SH-SY5Y (cell line): ENCODE measurements around the gene GRPEL2.

ENCODE experiments used
- GATA2 ChIP-seq: IDR thresholded peaks from 2 replicates; pipeline ENCODE4 v1.6.1; 2011; ENCODE audit warnings: mild to moderate bottlenecking, low read depth, low read length
- GATA3 ChIP-seq: IDR thresholded peaks from 2 replicates; pipeline ENCODE4 v1.6.1; 2011; ENCODE audit warnings: low read depth, mild to moderate bottlenecking, low read length, moderate library complexity

DNA sequence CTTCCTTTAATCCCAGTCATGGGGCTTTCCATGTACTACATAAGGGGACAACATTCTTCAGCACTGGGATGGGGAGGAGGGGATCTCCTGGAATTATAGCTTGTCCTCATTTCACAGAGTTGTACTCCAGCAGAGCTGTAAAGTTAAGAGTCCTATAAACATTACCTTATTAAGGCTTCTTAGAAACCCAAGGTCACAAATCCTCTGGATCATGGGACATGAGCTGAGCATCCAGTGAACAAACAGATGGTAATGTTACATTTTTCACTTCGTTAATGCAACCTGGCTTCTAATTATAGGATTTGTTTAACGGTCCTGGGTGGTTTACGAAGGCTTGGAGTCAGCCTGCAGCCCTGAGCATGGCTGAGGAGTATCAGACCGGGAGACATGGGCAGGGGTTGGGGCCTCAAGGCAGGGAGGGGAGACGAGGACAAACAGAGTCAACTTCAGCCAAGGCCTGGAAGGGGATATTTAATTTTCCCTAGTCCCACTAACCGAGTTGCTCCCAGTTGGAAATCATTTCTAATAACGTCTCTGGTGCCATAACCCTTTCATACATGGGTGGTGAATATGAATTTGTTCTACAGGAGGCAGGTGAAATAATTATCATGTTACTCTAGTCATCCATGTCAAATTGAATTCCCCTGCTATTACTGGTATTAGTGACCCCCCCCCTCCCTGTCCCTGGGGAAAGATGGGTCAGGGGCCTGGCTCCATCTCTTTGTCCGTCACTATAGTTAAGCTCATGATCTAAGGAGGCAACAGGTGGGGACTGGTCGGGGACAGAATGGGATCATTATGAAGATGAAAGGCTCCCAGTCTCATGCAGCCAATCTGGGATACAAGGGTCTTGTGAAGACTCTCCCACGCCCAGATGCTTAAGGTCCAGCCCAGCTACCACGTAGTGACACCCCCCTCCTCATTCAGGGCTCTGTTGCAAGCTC is 44.5 kb downstream of the GRPEL2 start:
- TF ChIP-seq GATA2 = no peak
- no peak for TF ChIP-seq GATA3
